LoVo (cell line): ENCODE data around the gene RORB.
A peak's percentile ranks its signal among the peaks of the same experiment; 100 is the strongest.

Experiments used
- DNase-seq: peaks from one replicate; pipeline ENCODE4 v3.0.0-alpha.2; 2016; ENCODE audit warnings: low spot score

RORB gene

DNA sequence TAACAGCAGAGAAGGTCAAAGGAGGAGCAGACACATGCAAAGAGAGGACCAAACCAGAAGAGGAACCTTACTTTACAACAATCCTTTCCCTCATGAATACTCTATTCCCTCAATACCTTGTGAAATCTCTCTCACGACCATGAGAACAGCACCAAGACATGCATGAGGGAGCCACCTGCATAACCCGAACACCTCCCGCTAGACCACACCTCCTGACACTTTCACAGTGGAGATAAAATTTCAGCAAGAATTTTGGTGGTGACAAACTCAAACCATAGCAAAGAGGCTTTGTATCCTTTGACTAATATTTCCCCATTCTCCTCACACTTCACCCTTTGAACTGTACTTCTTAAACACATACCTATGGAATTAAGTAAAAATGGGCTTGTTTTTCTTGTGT is 101.7 kb downstream of the RORB start:
- DNase-seq = no peak

DNA sequence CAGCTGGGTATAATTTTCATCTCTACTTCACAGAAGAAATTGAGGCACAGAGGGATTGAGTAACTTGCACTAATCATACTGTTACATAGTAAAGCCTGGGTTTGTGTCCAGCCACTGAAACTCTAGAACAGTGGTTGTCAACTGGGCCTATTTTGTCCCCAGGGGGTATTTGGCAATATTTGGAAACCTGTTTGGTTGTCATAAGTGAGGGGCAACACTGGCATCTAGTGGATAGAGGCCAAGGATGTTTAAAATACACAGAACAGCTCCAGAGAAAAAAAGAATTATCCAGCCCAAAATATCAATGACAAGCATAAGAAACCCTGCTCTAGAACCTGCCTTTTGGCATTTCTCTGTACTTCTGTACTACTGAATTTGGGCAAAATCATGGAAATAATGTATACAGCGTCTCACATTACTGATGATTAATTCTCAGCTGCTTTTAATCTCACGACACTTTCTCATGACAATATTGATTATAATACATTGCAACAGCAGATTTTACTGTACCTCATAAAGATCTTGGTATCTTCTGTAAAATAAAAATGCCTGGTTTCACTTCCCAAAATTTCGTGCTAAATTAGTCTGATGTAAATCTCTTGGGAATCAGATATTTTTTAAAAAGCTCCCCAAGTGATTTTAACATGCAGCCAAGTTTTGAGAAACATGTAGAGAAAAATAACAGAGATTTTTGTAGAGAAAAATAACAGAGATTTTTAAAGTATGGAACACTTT is 112.7 kb downstream of the RORB start:
- DNase-seq = no peak

DNA sequence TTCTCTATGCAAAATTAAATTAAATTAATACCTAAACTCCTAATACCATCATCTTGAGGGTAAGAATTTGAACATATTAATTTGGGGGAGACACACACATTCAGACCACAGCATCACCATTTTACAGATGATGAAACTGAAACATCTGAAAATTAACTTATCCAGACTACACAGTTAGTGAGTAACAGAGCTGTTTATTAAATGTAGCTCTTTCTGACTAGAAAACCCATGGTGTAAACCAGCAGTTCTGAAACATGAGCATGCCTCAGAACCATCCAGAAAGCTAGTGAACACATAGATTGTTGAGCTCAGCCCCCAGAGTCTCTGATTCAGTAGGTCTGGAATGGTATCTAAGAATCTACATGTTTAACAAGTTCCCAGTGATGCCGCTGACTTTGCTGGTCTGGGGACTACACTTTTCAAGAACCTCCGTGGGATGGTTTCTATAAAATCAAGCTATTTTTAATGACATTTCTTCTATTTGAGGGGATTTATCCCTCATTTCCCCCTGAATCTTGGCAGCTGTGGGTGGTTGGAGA is 113.5 kb downstream of the RORB start:
- DNase-seq = no peak

DNA sequence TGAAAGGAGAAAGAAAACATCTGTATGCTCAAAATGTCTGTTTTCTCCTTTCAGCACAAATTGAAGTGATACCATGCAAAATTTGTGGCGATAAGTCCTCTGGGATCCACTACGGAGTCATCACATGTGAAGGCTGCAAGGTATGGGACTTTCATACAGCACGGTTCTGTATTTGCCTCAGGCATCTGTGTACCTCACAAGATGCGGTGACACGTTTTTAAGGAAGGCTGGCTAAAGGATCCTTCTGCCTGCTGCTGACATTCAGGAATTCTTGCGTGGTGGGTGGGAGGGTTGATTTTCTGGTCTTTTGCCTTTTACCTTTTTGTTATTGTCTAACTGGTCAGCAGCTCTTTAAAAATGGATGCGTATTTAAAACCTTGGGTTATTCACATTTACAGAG is 133.1 kb downstream of the RORB start:
- no peak for DNase-seq

DNA sequence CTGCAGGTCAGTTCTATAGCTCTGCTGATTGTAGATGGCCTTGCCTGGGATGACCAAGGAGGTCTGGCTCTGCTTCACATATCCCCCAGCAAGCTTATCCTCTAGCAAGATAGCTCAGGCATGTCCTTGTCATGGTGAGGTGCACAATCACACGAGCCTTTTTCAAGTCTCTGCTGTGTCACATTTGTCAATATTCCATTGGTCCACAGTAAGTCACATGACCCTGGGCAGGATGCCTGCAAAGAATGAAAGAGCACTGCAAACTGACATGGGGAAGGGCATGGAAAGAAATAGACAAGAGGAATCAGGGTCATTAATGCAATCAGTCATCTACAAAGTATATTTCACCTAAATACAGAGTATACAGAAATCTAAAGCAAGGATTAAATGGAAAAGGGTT is 142.0 kb downstream of the RORB start:
- no peak for DNase-seq

DNA sequence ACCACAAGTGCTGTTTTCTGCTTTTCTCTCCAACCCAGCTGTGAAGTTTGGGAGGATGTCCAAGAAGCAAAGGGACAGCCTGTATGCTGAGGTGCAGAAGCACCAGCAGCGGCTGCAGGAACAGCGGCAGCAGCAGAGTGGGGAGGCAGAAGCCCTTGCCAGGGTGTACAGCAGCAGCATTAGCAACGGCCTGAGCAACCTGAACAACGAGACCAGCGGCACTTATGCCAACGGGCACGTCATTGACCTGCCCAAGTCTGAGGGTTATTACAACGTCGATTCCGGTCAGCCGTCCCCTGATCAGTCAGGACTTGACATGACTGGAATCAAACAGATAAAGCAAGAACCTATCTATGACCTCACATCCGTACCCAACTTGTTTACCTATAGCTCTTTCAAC is 145.2 kb downstream of the RORB start:
- DNase-seq = no peak

DNA sequence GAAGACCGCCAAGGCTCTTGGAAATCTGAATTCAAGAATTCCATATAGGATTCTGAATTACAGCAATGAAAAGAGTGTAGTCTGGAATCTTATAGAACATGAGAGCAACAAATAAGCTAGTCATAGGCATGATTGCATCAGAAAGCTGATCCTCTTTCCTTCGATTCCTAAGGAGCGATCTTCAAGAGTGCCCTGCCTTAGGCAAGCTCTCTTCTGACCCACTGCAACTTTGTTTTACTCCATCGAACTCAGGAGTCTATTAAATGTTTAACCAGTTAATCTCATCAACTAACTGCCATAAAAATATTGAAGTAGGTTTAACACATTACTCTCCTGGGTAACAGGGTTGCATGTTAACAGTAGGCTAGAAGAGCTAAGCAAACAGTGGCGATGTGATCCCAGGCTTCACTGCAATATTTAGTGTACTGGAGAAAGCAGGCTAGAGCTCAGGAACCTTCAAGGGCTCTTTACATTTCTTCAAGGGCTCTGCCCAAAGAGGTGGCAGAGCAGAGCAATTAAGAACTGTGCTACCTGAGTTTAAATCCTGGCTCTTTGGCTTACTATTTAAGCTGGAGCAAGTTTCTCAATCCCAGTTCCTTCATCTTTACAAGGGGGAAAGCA is 146.3 kb downstream of the RORB start:
- no peak for DNase-seq

DNA sequence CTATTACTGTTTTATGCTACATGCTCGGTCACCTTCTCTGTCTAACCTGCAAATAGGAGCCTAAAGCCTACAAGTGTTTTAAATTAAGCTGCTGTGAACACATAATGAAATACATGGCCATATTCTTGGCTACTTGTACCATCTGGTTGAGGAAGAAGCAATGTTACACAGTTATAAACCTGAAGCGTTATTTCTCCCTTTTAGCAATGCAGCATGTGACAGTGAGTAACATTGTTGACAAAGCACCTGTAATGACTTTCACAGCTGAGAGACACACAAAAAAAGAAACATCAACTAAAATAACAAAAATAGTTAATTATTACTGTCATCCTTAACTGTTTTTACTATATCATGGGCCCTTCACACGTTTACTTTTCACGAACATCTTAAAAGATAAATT is 146.9 kb downstream of the RORB start:
- DNase-seq = no peak

DNA sequence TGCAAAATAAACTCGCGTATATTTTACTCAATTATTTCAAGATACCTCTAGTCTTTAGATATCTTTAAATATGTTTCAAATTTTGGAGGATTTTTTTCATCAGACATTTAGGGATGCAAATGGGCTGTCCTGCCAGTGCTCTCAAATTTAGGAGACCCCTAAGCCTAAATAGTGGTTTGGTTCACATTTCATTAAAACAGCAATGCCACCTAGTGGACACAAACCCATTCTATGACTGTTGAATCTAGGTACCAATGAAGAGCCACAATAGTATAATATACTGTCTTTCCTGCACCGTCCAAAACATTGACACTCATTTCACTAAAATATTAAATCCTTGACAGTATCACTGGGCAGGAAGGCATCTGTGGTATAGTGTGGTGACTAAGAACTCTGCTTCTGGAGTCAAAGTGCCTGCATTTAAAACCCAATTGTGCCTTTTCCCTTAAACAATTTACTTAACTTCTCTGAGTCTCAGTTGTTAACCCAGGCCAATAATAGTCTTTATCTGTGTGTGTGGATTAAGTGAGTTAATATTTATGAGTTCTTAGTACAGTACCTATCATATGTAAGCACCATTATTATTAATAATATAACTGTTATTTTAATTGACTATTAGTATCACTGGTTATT is 148.0 kb downstream of the RORB start:
- DNase-seq = peak; percentile 12

DNA sequence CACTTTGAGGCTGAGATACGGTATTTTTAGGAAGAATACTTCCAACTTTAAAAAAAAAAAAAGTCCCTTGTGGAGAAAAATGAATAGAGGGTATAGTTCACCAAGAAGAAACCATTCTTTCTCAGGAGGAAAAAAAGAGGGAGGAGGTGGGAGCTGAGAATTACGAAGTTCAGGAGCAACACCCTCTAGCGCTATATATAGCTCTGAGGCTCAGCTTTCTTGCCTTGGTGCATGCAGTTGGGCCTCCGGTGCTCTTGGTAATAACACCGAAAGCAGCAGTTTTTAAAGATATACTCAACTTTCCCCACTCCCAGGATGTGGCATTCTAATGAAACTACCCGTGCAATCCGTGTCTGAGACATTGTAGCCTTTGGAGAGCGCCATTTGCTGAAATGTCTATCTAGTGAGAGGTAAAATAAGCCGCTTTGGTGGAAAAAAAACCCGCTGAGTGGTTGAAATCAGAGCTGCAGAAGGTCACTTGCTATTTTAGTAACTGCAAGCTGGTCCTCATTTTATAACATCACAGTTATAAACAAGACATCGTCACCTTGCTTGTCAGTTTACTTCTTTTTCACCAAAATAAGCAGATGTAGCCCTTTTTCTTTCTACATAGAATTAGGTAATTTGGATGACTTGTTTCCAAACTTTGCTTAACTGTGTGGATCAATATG is 156.4 kb downstream of the RORB start:
- no peak for DNase-seq

DNA sequence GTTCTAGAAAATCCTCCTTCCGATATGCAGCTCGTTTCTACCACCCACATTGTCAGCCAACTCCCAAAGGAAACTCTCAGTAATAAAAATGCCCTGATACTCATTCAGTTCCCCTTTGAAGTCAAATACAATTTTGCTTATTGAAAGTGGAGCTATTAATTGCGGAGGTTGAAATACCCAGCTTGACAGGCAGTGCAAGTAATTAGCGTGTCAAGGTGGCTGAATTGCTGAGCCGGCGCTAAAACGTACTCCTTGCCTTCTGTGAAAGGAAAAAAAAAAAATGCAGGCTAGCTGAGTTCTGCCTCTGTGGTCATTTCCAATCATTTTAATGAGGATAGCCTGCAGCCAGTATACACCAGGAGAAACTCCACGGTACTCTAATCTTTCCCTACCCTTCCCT is 165.5 kb downstream of the RORB start:
- DNase-seq = no peak

DNA sequence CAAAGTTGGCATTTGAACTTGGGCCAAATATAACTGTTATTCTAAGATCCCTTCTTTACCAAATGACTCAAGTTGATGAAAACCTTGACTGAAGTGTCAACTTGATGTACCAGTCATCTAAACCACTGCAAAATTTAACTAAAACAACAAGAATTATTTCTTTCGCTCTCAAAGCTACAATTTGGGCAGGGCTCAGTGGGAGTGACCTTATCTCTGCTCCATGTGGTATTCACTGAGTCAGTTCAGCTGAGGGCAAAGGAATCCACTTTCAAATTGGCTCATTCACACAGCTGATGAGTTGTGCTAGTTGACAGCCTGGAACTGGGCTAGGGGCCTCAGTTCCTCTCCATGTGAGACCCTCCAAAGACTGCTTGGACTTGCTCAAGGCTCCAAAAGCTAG is 166.3 kb downstream of the RORB start:
- no peak for DNase-seq

DNA sequence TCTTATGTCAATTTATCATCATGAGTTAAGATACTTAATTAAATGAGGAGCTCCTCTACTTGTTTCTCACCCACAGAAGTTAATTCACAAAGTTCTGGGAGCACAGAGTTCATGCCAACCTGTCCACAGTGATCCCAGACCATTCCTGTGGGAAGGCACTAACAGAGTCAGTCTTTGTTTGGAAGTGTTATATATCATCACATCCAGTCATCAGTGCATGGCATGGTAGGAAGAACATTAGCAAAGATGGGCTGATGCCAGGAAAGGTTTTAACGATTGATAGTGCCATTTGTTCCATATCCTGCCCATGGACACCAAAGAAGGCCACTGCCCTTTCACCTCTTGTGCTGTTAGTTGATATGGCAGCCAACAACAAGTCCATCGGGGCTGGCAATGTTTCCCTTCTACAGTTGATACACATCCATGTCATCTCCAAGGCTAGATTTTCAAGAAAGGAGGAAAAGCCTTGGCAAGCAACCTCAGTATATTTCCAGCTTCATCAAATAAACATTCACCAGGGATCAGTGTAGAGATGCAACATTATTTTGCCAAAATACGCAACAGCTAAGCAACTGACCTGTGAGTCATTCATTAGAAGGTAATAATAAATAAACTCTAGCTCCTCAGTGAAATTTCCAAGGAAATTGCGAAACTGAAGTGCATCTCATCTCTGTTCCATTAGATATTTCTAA is 169.6 kb downstream of the RORB start:
- DNase-seq = no peak

DNA sequence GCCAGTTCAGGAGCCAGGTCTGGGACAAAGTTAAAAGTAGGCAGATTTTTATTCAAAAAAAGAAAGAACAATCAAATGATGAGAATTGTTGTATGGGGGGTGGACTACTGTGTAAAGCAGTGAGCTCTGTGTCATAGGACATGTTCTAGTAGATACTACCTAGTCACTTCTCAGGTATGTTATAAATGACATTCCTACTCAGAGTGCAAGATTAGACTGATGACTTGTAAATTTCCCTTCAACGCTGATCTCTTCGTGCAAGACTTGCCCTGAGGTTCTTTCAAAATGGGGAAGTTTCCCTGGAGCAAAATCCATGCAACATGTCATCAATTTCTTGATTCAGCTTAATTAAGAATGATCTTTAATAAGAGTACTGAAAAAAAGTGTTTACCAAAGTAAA is 175.1 kb downstream of the RORB start:
- DNase-seq = no peak

DNA sequence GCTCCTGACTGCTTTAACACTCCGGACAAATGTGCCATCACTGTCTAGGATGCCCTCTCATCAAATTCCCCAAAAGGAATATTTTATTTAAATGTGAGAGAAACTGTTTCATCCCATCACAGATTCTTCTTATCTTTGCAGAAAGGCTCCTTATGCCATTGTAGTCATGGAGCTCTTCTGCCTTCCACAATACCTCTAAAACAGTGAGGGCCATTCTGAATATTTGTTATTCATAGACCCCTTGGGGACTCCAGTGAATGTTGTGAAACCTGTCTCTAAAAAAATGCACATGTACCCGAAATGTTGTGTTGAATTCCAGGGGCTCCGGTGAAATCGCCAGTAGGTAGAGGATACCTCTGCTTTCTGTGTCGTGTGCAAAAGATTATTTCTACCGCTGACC is 176.9 kb downstream of the RORB start:
- DNase-seq = no peak

DNA sequence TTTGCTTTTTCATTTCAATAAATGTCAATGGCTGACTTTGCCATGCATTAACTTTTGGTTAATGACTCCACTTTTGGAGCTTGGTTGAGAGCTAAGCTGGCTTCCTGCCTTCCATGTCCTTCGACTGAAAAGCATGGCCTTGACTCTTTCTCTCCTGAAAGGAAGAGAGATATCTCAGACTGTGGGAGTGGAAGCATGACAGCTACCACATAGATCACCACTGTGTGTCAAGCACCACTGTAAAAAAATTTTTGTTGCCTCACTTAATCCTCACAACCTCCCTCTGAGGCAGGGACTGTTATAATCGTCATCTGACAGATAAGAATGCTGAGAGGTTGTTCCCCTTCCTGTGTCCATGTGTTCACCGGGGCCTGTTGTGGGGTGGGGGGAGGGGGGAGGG is 184.8 kb downstream of the RORB start:
- DNase-seq = no peak

DNA sequence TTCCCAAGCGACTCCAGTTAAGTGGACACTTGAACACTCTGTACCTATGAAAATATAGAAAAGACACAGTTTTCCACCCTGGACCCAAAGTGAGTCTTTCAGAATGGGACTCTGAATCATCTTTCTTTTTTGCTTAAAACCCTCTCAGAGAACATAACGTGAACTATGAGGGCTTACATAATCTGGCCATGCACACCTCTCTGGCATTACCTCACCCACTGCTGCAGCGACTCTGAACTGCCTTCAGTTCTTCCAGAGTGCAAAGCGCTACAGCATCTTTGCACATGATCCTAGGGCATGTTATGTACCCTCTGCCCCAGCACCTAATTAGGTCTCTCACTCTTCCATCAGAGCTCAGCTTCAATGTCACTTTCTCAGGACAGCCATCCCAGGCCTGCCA is 186.2 kb downstream of the RORB start:
- no peak for DNase-seq

DNA sequence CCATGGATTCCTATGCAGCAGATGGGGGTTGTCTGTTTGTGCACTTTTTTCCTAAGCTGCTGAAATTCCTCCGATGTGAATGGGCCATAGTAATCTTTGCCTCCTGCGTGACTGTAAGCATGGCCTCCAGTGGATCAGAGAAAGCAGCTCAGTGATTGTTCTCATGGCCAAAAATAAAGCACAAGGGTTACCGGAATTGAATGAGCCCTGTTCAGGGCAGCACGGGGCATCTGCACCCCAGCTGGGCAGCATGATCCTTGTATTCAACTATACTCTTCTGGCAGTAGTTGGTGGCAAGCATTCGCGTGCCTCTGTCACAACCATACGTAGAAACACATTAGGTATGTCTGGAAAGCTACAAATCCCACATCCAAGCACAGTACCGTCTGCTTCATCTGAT is 193.9 kb downstream of the RORB start:
- no peak for DNase-seq

DNA sequence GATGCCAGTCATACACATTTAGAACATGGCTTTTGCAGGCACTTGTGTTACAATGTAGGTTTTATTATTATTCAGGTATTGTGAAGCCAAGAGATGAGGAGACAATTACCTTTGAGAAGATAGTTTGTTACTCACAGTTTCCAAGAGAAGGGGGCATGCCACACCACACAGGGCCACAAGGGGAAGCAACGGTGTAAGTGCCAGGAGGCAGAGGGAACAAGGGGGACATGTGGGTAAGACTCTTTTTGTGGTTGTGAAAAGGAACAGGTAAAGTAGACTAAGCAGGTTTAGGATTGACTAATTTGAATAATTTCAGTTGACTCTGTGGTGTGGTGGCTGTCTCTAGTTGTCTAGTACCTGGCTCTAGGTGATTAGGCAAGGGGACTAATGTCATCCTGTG is 199.4 kb downstream of the RORB start:
- no peak for DNase-seq

DNA sequence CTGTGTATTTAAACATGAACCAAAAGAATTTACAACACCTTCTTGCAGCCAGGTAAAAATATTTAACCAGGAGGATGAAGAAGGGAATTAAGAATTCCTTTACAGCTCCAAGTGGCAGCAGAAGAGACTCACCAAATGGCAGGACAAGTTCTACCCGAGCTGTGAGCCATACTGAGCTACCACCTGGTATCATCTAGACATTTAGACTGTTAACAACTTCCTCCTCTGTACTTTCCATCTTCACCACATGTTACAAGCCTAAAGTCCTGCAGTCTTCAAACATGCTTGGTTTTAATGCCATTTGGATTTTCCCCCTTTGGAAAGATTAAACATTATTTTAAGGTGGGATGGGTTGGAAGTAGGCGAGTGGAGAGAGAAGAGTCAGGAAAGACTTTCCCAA is 200.4 kb downstream of the RORB start:
- DNase-seq = no peak

DNA sequence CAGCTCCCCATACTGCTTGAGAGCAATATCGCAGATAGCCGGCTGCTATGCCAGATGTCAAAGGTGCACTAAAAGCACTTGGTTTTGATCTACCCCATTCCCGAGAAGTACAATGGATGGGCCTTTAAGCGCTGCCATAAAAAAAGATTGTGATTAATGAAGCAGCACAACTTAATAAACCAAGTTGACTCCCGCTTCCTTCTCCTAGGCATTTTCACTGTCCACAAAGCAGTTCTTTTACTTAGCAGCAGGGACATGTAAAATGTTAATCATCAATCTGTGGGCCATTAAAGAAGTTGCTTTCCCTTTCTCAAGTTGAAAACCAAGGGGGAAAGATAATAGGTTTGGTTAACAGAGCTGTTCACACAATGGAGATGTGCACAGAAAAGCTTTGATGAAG is 214.2 kb downstream of the RORB start:
- DNase-seq = no peak

DNA sequence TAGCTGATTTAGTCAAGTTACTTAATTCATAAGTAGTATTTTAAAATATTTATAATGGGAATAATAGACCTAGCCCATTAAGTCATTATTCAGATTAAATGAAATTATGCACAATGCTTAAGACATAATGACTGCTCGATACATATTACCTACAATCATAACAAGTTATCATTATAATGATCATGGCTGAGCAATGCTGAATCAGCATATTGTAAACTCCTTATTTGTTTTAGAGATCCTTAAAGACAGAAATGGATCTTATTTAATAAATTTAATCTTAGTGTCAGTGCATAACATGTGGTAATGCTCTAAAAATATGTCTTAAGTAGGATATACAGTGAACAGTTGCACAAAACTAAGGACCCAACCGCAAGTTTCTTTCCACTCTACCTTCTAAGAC is 221.6 kb downstream of the RORB start:
- no peak for DNase-seq
